ENCODE data around the gene SPSB2.
A peak's percentile ranks its signal among the peaks of the same experiment; 100 is the strongest.

GRCh38 chr12:6904280-6905276, 31.5 kb upstream of the SPSB2 start, which contains the start of gene LRRC23:
- TF ChIP-seq, protein P1, sequence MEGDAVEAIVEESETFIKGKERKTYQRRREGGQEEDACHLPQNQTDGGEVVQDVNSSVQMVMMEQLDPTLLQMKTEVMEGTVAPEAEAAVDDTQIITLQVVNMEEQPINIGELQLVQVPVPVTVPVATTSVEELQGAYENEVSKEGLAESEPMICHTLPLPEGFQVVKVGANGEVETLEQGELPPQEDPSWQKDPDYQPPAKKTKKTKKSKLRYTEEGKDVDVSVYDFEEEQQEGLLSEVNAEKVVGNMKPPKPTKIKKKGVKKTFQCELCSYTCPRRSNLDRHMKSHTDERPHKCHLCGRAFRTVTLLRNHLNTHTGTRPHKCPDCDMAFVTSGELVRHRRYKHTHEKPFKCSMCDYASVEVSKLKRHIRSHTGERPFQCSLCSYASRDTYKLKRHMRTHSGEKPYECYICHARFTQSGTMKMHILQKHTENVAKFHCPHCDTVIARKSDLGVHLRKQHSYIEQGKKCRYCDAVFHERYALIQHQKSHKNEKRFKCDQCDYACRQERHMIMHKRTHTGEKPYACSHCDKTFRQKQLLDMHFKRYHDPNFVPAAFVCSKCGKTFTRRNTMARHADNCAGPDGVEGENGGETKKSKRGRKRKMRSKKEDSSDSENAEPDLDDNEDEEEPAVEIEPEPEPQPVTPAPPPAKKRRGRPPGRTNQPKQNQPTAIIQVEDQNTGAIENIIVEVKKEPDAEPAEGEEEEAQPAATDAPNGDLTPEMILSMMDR (IDR thresholded peaks at IDR 0.05; ENCODE audit: low read depth, low read length) = no peak
- peak; percentile 51 for TF ChIP-seq POLR2A (IDR thresholded peaks at IDR 0.05; ENCODE audit: extremely low read depth, insufficient read length)

Measured in NB4 (cell line).